Gastrocnemius medialis (tissue), 4 donors: ENCODE data around the gene RAB21.

ENCODE experiments used
- POLR2A ChIP-seq, 2 donors: fragments of 450-650 bp; IDR thresholded peaks; one replicate each; pipeline ENCODE4 v1.6.1; 2017; ENCODE audit warnings: antibody characterized with exemption in 2 of 2, mild to moderate bottlenecking in 2 of 2, moderate library complexity in 2 of 2
- TF ChIP-seq, protein P1 (sequence below), 5 experiments: fragments of 450-650 bp in 3 of 5; fragments of 200-600 bp in 2 of 5; sonication (generic) in 2 of 5; IDR thresholded peaks in 4 of 5; conservative IDR thresholded peaks in 1 of 5; 1 replicate in 4 of 5; 2 replicates in 1 of 5; pipeline ENCODE4 v1.5.1; 2016 to 2019; ENCODE audit warnings: antibody characterized with exemption in 5 of 5, mild to moderate bottlenecking in 3 of 5, moderate library complexity in 3 of 5

DNA sequence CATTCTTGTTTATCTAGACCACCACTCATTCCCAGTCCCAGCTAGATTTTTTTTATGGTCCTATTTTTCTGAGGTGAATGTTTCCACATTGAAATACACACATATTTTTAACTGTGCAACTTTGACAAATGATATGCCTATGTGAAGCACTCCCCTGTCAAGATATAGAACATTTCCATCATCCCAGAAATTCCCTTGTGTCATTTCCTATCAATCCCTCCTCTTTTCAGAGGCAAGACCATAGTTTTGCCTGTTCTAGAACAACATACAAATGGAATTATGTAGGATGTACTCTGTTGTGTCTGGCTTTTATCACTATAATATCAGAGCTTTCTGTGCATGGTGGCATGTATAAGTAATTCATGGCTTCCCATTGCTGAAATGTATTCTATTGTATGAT, 36.1 kb upstream of the RAB21 start:
- TF ChIP-seq POLR2A (IDR thresholded peaks at IDR 0.05), result no peak
- TF ChIP-seq, protein P1, sequence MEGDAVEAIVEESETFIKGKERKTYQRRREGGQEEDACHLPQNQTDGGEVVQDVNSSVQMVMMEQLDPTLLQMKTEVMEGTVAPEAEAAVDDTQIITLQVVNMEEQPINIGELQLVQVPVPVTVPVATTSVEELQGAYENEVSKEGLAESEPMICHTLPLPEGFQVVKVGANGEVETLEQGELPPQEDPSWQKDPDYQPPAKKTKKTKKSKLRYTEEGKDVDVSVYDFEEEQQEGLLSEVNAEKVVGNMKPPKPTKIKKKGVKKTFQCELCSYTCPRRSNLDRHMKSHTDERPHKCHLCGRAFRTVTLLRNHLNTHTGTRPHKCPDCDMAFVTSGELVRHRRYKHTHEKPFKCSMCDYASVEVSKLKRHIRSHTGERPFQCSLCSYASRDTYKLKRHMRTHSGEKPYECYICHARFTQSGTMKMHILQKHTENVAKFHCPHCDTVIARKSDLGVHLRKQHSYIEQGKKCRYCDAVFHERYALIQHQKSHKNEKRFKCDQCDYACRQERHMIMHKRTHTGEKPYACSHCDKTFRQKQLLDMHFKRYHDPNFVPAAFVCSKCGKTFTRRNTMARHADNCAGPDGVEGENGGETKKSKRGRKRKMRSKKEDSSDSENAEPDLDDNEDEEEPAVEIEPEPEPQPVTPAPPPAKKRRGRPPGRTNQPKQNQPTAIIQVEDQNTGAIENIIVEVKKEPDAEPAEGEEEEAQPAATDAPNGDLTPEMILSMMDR (IDR thresholded peaks at IDR 0.05 in 4 of 5, conservative IDR thresholded peaks at IDR 0.05 in 1 of 5), result no peak
